NK-92 (cell line): Measurements from ENCODE around the gene KCND2.
"Not testable (repeated sequence)": the region's sequence is repeated elsewhere in the genome, so short reads cannot be mapped to it uniquely, and the experiment has no call there.

Source experiments
- DNase-seq: peaks from one replicate; lab custom pipeline; 2025; ENCODE audit not compliant: unreplicated experiment; lab: John Stamatoyannopoulos, UW

Gene KCND2

GRCh38 chr7:120480472-120480871, 207.5 kb downstream of the KCND2 start:
- no peak for DNase-seq

GRCh38 chr7:120480930-120481329, 208.0 kb downstream of the KCND2 start:
- DNase-seq: no peak

GRCh38 chr7:120486164-120486563, 213.2 kb downstream of the KCND2 start:
- no peak for DNase-seq

GRCh38 chr7:120502132-120502531, 229.2 kb downstream of the KCND2 start:
- no peak for DNase-seq

GRCh38 chr7:120502825-120503224, 229.8 kb downstream of the KCND2 start:
- DNase-seq: no peak

- DNase-seq: no peak
Measured at GRCh38 chr7:120504386-120504785, 231.4 kb downstream of the KCND2 start.

GRCh38 chr7:120505770-120506169, 232.8 kb downstream of the KCND2 start:
- no peak for DNase-seq

- DNase-seq: no peak
Measured at GRCh38 chr7:120512701-120513100, 239.7 kb downstream of the KCND2 start.

GRCh38 chr7:120519224-120519623, 246.2 kb downstream of the KCND2 start:
- no peak for DNase-seq

GRCh38 chr7:120521761-120522737, 249.1 kb downstream of the KCND2 start:
- no peak for DNase-seq

GRCh38 chr7:120523985-120524384, 251.0 kb downstream of the KCND2 start:
- DNase-seq: no peak

- no peak for DNase-seq
Measured at GRCh38 chr7:120526902-120527509, 254.0 kb downstream of the KCND2 start.

GRCh38 chr7:120529736-120530135, 256.8 kb downstream of the KCND2 start:
- no peak for DNase-seq

- DNase-seq: no peak
Measured at GRCh38 chr7:120538335-120538734, 265.4 kb downstream of the KCND2 start.

- DNase-seq: no peak
Measured at GRCh38 chr7:120539321-120539720, 266.3 kb downstream of the KCND2 start.

GRCh38 chr7:120547605-120548004, 274.6 kb downstream of the KCND2 start:
- DNase-seq: no peak

- DNase-seq: no peak
Measured at GRCh38 chr7:120550494-120551048, 277.6 kb downstream of the KCND2 start.

- no peak for DNase-seq
Measured at GRCh38 chr7:120553491-120553890, 280.5 kb downstream of the KCND2 start.

- no peak for DNase-seq
Measured at GRCh38 chr7:120554960-120555571, 282.1 kb downstream of the KCND2 start.

- no peak for DNase-seq
Measured at GRCh38 chr7:120564145-120564544, 291.2 kb downstream of the KCND2 start.

- no peak for DNase-seq
Measured at GRCh38 chr7:120567204-120567603, 294.2 kb downstream of the KCND2 start.

- DNase-seq: not testable (repeated sequence)
Measured at GRCh38 chr7:120578657-120579056, 305.7 kb downstream of the KCND2 start.
